Trophoblast cell (in vitro differentiated cells and primary cell): Measurements from ENCODE around the gene TMIGD1.

ENCODE experiments used
- DNase-seq, 2 donors: peaks; one replicate each; pipeline ENCODE4 v3.0.0-alpha.2; 2016
- H2AFZ ChIP-seq: 2 replicates; pipeline ENCODE4 v1.6.1; 2013; ENCODE audit warnings: low read length, moderate library complexity, mild to moderate bottlenecking; ENCODE audit not compliant: insufficient read depth, poor library complexity
- H2AK5ac ChIP-seq: 2 replicates; pipeline ENCODE4 v1.6.1; 2013; ENCODE audit warnings: mild to moderate bottlenecking, low read length
- H2BK120ac ChIP-seq: 2 replicates; pipeline ENCODE4 v1.6.1; 2013; ENCODE audit warnings: low read length, mild to moderate bottlenecking, moderate library complexity; ENCODE audit not compliant: insufficient read depth, poor library complexity
- H2BK12ac ChIP-seq: 2 replicates; pipeline ENCODE4 v1.6.1; 2013; ENCODE audit warnings: mild to moderate bottlenecking, low read length, moderate library complexity
- H2BK5ac ChIP-seq: 2 replicates; pipeline ENCODE4 v1.6.1; 2013; ENCODE audit warnings: low read length, low read depth, moderate library complexity, mild to moderate bottlenecking; ENCODE audit not compliant: poor library complexity
- H3K14ac ChIP-seq: 2 replicates; pipeline ENCODE4 v1.6.1; 2013; ENCODE audit warnings: mild to moderate bottlenecking, low read length
- H3K18ac ChIP-seq: 2 replicates; pipeline ENCODE4 v1.6.1; 2013; ENCODE audit warnings: mild to moderate bottlenecking, low read length
- H3K23ac ChIP-seq: 2 replicates; pipeline ENCODE4 v1.6.1; 2013; ENCODE audit warnings: low read length
- H3K27ac ChIP-seq: 2 replicates; pipeline ENCODE4 v1.5.1; 2013; ENCODE audit warnings: low read depth, mild to moderate bottlenecking, inconsistent platforms, low read length, moderate library complexity
- H3K27me3 ChIP-seq: 2 replicates; pipeline ENCODE4 v1.6.1; 2013; ENCODE audit warnings: inconsistent platforms, mild to moderate bottlenecking, low read length, moderate library complexity; ENCODE audit not compliant: insufficient read depth
- H3K36me3 ChIP-seq, 2 experiments: 1 replicate in 1 of 2; 2 replicates in 1 of 2; pipeline ENCODE4 v1.6.1; 2013; ENCODE audit warnings: low read length in 2 of 2, mild to moderate bottlenecking in 2 of 2, moderate library complexity in 1 of 2; ENCODE audit not compliant: insufficient read depth in 2 of 2, control insufficient read depth in 1 of 2
- H3K4ac ChIP-seq: 2 replicates; pipeline ENCODE4 v1.6.1; 2013; ENCODE audit warnings: low read depth, mild to moderate bottlenecking, low read length, moderate library complexity
- H3K4me1 ChIP-seq, 2 experiments: 1 replicate in 1 of 2; 2 replicates in 1 of 2; pipeline ENCODE4 v1.6.1; 2013; ENCODE audit warnings: low read length in 2 of 2, mild to moderate bottlenecking in 2 of 2, moderate library complexity in 1 of 2; ENCODE audit not compliant: insufficient read depth in 2 of 2, control insufficient read depth in 1 of 2
- H3K4me2 ChIP-seq: 2 replicates; pipeline ENCODE4 v1.6.1; 2013; ENCODE audit warnings: inconsistent platforms, mild to moderate bottlenecking, low read length, moderate library complexity
- H3K4me3 ChIP-seq: 2 replicates; pipeline ENCODE4 v1.5.1; 2013; ENCODE audit warnings: mild to moderate bottlenecking, low read depth, low read length, inconsistent platforms
- H3K79me1 ChIP-seq: one replicate; pipeline ENCODE4 v1.6.1; 2013; ENCODE audit warnings: low read length
- H3K79me2 ChIP-seq: 2 replicates; pipeline ENCODE4 v1.6.1; 2013; ENCODE audit warnings: low read length, mild to moderate bottlenecking; ENCODE audit not compliant: control insufficient read depth, insufficient read depth, poor library complexity
- H3K9ac ChIP-seq: 2 replicates; pipeline ENCODE4 v1.6.1; 2013; ENCODE audit warnings: mild to moderate bottlenecking, low read length
- H3K9me3 ChIP-seq: 2 replicates; pipeline ENCODE4 v1.6.1; 2013; ENCODE audit warnings: low read depth, mild to moderate bottlenecking, control low read depth, inconsistent platforms, low read length; ENCODE audit not compliant: insufficient read depth
- H4K12ac ChIP-seq: 2 replicates; pipeline ENCODE4 v1.6.1; 2013; ENCODE audit warnings: low read depth, mild to moderate bottlenecking, low read length, moderate library complexity
- H4K8ac ChIP-seq: 2 replicates; pipeline ENCODE4 v1.6.1; 2013; ENCODE audit warnings: low read depth, mild to moderate bottlenecking, low read length, moderate library complexity
- H4K91ac ChIP-seq: one replicate; pipeline ENCODE4 v1.6.1; 2013; ENCODE audit warnings: low read depth, mild to moderate bottlenecking, low read length, moderate library complexity
- WGBS: extraction: QIAGEN DNeasy Blood & Tissue Kit; methylation state at CpG from one replicate; pipeline ENCODE4 v1.1.7; 2013; ENCODE audit warnings: missing lambda C conversion rate; ENCODE audit not compliant: insufficient read length, insufficient coverage; ENCODE audit errors: extremely low coverage; 5-methylcytosine and 5-hydroxymethylcytosine counted together

TMIGD1 gene

DNA sequence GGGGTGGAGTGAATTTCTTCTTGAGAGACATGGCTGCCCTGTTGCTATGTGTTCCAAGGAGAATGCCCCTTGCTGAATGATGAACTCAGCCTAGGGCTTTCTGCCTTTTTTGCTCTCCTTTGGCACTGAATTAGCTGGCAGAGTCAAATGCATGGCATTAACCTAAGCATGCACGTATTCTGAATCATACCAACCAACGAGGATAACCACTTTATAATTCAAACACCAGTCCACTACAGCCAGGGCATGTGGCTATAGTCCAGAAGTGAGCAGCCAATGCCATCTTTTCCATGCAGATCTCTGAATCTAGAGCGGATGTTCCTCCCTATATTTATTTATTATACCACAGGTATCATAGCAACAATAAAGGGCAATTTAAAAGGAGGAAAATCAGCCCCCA is 15.7 kb downstream of the TMIGD1 start:
- H2BK120ac ChIP-seq, result no peak overlapping the region
- no peak overlapping the region for H3K23ac ChIP-seq

GRCh38 chr17:30316736-30317135 is 17.1 kb downstream of the TMIGD1 start:
- H3K27me3 ChIP-seq, result no peaks in the 10 kb centered on the region
- H3K79me1 ChIP-seq, result no peaks in the 10 kb centered on the region
- no peak overlapping the region for H3K4me2 ChIP-seq
- H3K23ac ChIP-seq, result no peak overlapping the region
- H4K8ac ChIP-seq, result no peak overlapping the region
- H3K9ac ChIP-seq, result no peak overlapping the region
- H3K14ac ChIP-seq, result no peak overlapping the region
- no peak for DNase-seq
- H3K18ac ChIP-seq, result no peak overlapping the region
- H3K79me2 ChIP-seq, result no peaks in the 10 kb centered on the region
- no peak overlapping the region for H3K4ac ChIP-seq
- H2AK5ac ChIP-seq, result no peak overlapping the region
- H4K91ac ChIP-seq, result no peak overlapping the region
- H2BK120ac ChIP-seq, result no peak overlapping the region
- no peaks in the 10 kb centered on the region for H3K36me3 ChIP-seq
- WGBS, result no CpG with 5 or more reads among the region's 1 CpG
- H3K27ac ChIP-seq, result no peak overlapping the region
- no peaks in the 10 kb centered on the region for H3K4me1 ChIP-seq
- no peak overlapping the region for H2BK5ac ChIP-seq
- H2BK12ac ChIP-seq, result no peak overlapping the region
- H4K12ac ChIP-seq, result no peak overlapping the region
- no peaks in the 10 kb centered on the region for H3K9me3 ChIP-seq
- H3K4me3 ChIP-seq, result no peak overlapping the region
- no peak overlapping the region for H2AFZ ChIP-seq

More for the DNA sequence above, 15.7 kb downstream of the TMIGD1 start:
- Histone ChIP-seq H2BK5ac (no peak overlapping the region), H3K9me3 (no peaks in the 10 kb centered on the region), H4K91ac (no peak overlapping the region), H4K8ac (no peak overlapping the region), H3K9ac (no peak overlapping the region), H3K27ac (no peak overlapping the region), H3K18ac (no peak overlapping the region), H3K36me3 (no peaks in the 10 kb centered on the region), H2AK5ac (no peak overlapping the region), H3K4me1 (no peaks in the 10 kb centered on the region), H2BK12ac (no peak overlapping the region), H3K14ac (no peak overlapping the region), H4K12ac (no peak overlapping the region), H3K79me1 (no peaks in the 10 kb centered on the region), H3K4me3 (no peak overlapping the region), H3K79me2 (no peaks in the 10 kb centered on the region), H3K27me3 (no peaks in the 10 kb centered on the region), H3K4ac (no peak overlapping the region), H3K4me2 (no peak overlapping the region), H2AFZ (no peak overlapping the region)
- WGBS, result no CpG with 5 or more reads among the region's 3 CpGs
- DNase-seq, result no peak

DNA sequence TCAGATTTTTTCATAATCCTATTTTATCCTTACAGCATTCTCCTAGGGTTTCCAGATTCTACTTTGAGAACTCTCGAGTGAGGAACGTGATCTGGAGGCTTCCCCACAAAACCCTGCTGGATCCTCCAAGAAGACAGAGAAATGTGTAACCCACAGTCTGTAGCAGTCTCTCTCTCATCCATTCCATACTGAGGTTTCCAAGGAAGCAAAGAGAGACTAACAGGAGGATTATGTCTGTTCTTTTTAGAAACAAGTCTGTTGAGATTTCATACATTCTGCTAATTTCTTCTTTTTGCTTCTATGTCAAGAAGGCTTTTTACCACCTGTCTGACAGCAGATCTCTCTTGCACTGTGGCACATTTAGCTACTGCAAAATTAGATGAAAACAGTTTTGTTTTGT is 18.8 kb downstream of the TMIGD1 start:
- Histone ChIP-seq H4K91ac (no peak overlapping the region), H3K9me3 (no peaks in the 10 kb centered on the region), H2AFZ (no peak overlapping the region), H3K4ac (no peak overlapping the region), H3K27ac (no peak overlapping the region), H3K27me3 (no peaks in the 10 kb centered on the region), H4K12ac (no peak overlapping the region), H3K18ac (no peak overlapping the region), H3K4me3 (no peak overlapping the region), H3K14ac (no peak overlapping the region), H3K4me1 (no peaks in the 10 kb centered on the region), H3K36me3 (no peaks in the 10 kb centered on the region), H2BK120ac (no peak overlapping the region), H3K9ac (no peak overlapping the region), H2BK12ac (no peak overlapping the region), H2AK5ac (no peak overlapping the region), H3K23ac (no peak overlapping the region), H3K4me2 (no peak overlapping the region), H2BK5ac (no peak overlapping the region), H4K8ac (no peak overlapping the region), H3K79me2 (no peaks in the 10 kb centered on the region), H3K79me1 (no peaks in the 10 kb centered on the region)
- no CpG with 5 or more reads among the region's 2 CpGs for WGBS
- no peak for DNase-seq

GRCh38 chr17:30314474-30314873 is 19.4 kb downstream of the TMIGD1 start:
- H2AK5ac ChIP-seq, result no peak overlapping the region
- DNase-seq, result no peak
- no peak overlapping the region for H3K4ac ChIP-seq
- H3K23ac ChIP-seq, result no peak overlapping the region
- no CpG with 5 or more reads among the region's 1 CpG for WGBS
- H3K27ac ChIP-seq, result no peak overlapping the region
- no peak overlapping the region for H2BK12ac ChIP-seq
- H2BK5ac ChIP-seq, result no peak overlapping the region
- no peaks in the 10 kb centered on the region for H3K36me3 ChIP-seq
- no peak overlapping the region for H3K18ac ChIP-seq
- H3K14ac ChIP-seq, result no peak overlapping the region
- peaks cover 0 to 2% of the 10 kb centered on the region in 2 experiments for H3K4me1 ChIP-seq
- H3K9ac ChIP-seq, result no peak overlapping the region
- H4K91ac ChIP-seq, result no peak overlapping the region
- no peak overlapping the region for H4K8ac ChIP-seq
- H3K79me2 ChIP-seq, result no peaks in the 10 kb centered on the region
- no peaks in the 10 kb centered on the region for H3K27me3 ChIP-seq
- H3K9me3 ChIP-seq, result no peaks in the 10 kb centered on the region
- H2BK120ac ChIP-seq, result no peak overlapping the region
- no peak overlapping the region for H3K4me2 ChIP-seq
- H4K12ac ChIP-seq, result no peak overlapping the region
- H3K4me3 ChIP-seq, result no peak overlapping the region
- H3K79me1 ChIP-seq, result no peaks in the 10 kb centered on the region
- no peak overlapping the region for H2AFZ ChIP-seq
